ENCODE measurements around the gene ALMS1. TPM values are rescaled to one million over a fixed set of nuclear protein-coding genes. Genes with fewer than 3 reads are reported as not detected.

The ALMS1 gene
- total and polyA plus RNA-seq, 9 of the 15 experiments (the other 6 are each of a cell fraction or from before 2014, with no cell fraction given), result 1.4 to 26.3 (median 13.6) TPM

GRCh38 chr2:73415906-73416305 is 30.3 kb downstream of the ALMS1 start:
- FAIRE-seq, result no peak
- ATAC-seq, result no peak
- intact Hi-C loops (cut with micrococcal nuclease) (no loop called here), in situ Hi-C loops (cut with MboI) (no loop called here)
- TF ChIP-seq ARHGAP35 (IDR thresholded peaks at IDR 0.05; ENCODE audit: partially characterized antibody) (no peak), GATAD2A (IDR thresholded peaks at IDR 0.05) (no peak), NR2F6 (CRISPR knock-in tag; IDR thresholded peaks at IDR 0.05) (no peak), MECOM (CRISPR knock-in tag; IDR thresholded peaks at IDR 0.05) (no peak), SNRNP70 (optimal IDR thresholded peaks at IDR 0.05; ENCODE audit: low read depth, low read length) (no peak), RCOR1 (IDR thresholded peaks at IDR 0.05; ENCODE audit: borderline replicate concordance in 1 of 2, low read depth in 2 of 2, low read length in 2 of 2) (no peak), MYNN (IDR thresholded peaks at IDR 0.05) (no peak), MYNN (CRISPR knock-in tag; IDR thresholded peaks at IDR 0.05) (no peak), FOXK1 (CRISPR knock-in tag; IDR thresholded peaks at IDR 0.05; ENCODE audit: borderline replicate concordance) (no peak), FOXO4 (CRISPR knock-in tag; IDR thresholded peaks at IDR 0.05) (no peak), POLR3G (IDR thresholded peaks at IDR 0.05; ENCODE audit: extremely low read depth, insufficient read length, insufficient replicate concordance) (no peak), POLR2AphosphoS2 (IDR thresholded peaks at IDR 0.05; ENCODE audit: low read length) (no peak), RBM17 (IDR thresholded peaks at IDR 0.05; ENCODE audit: borderline replicate concordance, low read depth, low read length) (no peak), ZNF79 (CRISPR knock-in tag; IDR thresholded peaks at IDR 0.05; ENCODE audit: low read depth) (no peak), CHD2 (IDR thresholded peaks at IDR 0.05; ENCODE audit: low read depth, low read length) (no peak), E2F4 (CRISPR knock-in tag; IDR thresholded peaks at IDR 0.05; ENCODE audit: low read depth) (no peak), MED1 (CRISPR knock-in tag; IDR thresholded peaks at IDR 0.05; ENCODE audit: borderline replicate concordance) (no peak), PHB (CRISPR knock-in tag; IDR thresholded peaks at IDR 0.05) (no peak), ZNF408 (CRISPR knock-in tag; IDR thresholded peaks at IDR 0.05; ENCODE audit: low read depth) (no peak), PRDM10 (IDR thresholded peaks at IDR 0.05; ENCODE audit: partially characterized antibody) (no peak)
- Histone ChIP-seq H3K4me3 (no peak overlapping the region), H3K4me2 (ENCODE audit: insufficient read depth, low read length) (no peak overlapping the region), H3K9me3 (replicated peaks; ENCODE audit: control insufficient read depth, insufficient read depth, low read depth, low read length) (no peaks in the 10 kb centered on the region), H2AFZ (ENCODE audit: low read depth, low read length) (no peak overlapping the region), H3K9me1 (ENCODE audit: control insufficient read depth, insufficient read depth, low read length) (no peaks in the 10 kb centered on the region), H3K27ac (ENCODE audit: extremely low read depth, low read depth, low read length) (no peak overlapping the region), H3K9ac (ENCODE audit: insufficient read depth in 1 of 2, low read depth in 2 of 2, low read length in 2 of 2) (no peak overlapping the region), H4K20me1 (replicated peaks; ENCODE audit: control insufficient read depth, insufficient read depth, low read length) (no peaks in the 10 kb centered on the region), H3K4me1 (replicated peaks in 1 of 2; ENCODE audit: control insufficient read depth in 2 of 2, insufficient read depth in 2 of 2, low read length in 2 of 2) (no peaks in the 10 kb centered on the region), H3K27me3 (ENCODE audit: control insufficient read depth in 2 of 2, insufficient read depth in 2 of 2, low read length in 2 of 2) (no peaks in the 10 kb centered on the region), H3K79me2 (ENCODE audit: control insufficient read depth, insufficient read depth, low read length) (no peaks in the 10 kb centered on the region), H3K36me3 (ENCODE audit: control insufficient read depth, insufficient read depth, low read length) (peaks cover 3% of the 10 kb centered on the region; the same call in 1 of the 3 replicates)
- no TSS peak for BruUV-seq (replicated peaks)
- DNase-seq (ENCODE audit: extremely low read depth in 1 of 4, low spot score in 3 of 4), result no peak
- ChIA-PET CTCF (ENCODE audit: low intra/inter-chr PET ratio) (no interaction called here), POLR2A (no interaction called here)
- 44% methylated on average over 2 of the region's 2 CpGs for WGBS (ENCODE audit: insufficient coverage, low coverage, missing lambda C conversion rate)

Data from K562 (cell line).